Glutamatergic neuron (in vitro differentiated cells): ENCODE data around the gene PTS. TPM values are rescaled to one million over a fixed set of nuclear protein-coding genes. Genes with fewer than 3 reads are reported as not detected.

Experiments used
- DNase-seq: peaks from one replicate; pipeline ENCODE4 v3.0.0; 2022
- H3K27ac Mint-ChIP-seq: one replicate; pipeline ENCODE4 v1.8.0; 2020; ENCODE audit warnings: mild to moderate bottlenecking, mixed read lengths, inconsistent platforms; ENCODE audit not compliant: unreplicated experiment
- H3K27me3 Mint-ChIP-seq: one replicate; pipeline ENCODE4 v1.8.0; 2020; ENCODE audit warnings: mild to moderate bottlenecking, moderate library complexity, mixed read lengths, inconsistent platforms; ENCODE audit not compliant: unreplicated experiment
- H3K36me3 Mint-ChIP-seq: one replicate; pipeline ENCODE4 v1.8.0; 2020; ENCODE audit warnings: mild to moderate bottlenecking, mixed read lengths, inconsistent platforms; ENCODE audit not compliant: unreplicated experiment
- H3K4me1 Mint-ChIP-seq: one replicate; pipeline ENCODE4 v1.8.0; 2020; ENCODE audit warnings: mild to moderate bottlenecking, low read depth, mixed read lengths, inconsistent platforms; ENCODE audit not compliant: unreplicated experiment
- H3K4me3 Mint-ChIP-seq: one replicate; pipeline ENCODE4 v1.8.0; 2020; ENCODE audit warnings: mild to moderate bottlenecking, mixed read lengths, inconsistent platforms; ENCODE audit not compliant: unreplicated experiment
- H3K9me3 Mint-ChIP-seq: one replicate; pipeline ENCODE4 v1.8.0; 2020; ENCODE audit warnings: mild to moderate bottlenecking, moderate library complexity, mixed read lengths, inconsistent platforms; ENCODE audit not compliant: unreplicated experiment
- CTCF ChIP-seq: fragments of 200-600 bp; sonication (generic); IDR thresholded peaks from one replicate; pipeline ENCODE4 v1.5.0; 2021; ENCODE audit not compliant: partially characterized antibody, unreplicated experiment
- long read RNA-seq: library from polyadenylated mRNA; unstranded; transcript quantifications from one replicate; pipeline ENCODE4 v2.0.0, GENCODE V29; 2020; ENCODE audit not compliant: unreplicated experiment
- total RNA-seq: library from RNA; stranded (reverse); fragmentation: NEBNext Ultra II Directional; extraction: Animal tissue kit (Norgen Biotek cat#: 25700); gene quantifications from one replicate; pipeline ENCODE4 v1.2.1, GENCODE V29; 2021; ENCODE audit not compliant: unreplicated experiment

Gene PTS
- 47.7 TPM for total RNA-seq
- long read RNA-seq, transcript PTS-201 (6 exons, 935 nt): major isoform, 23 of 27 reads
- long read RNA-seq, partial matches to known transcripts: 0 of 27 reads
- long read RNA-seq, other reads (novel, unspliced or antisense): 3 of 27 reads

- Mint-ChIP-seq H3K36me3 (no peaks in the 10 kb centered on the region), H3K27ac (peak within 1 kb of the TSS; percentile 93), H3K4me1 (peaks cover 8% of the 10 kb centered on the region), H3K4me3 (peak within 1 kb of the TSS; percentile 89), H3K9me3 (peaks cover 2% of the 10 kb centered on the region), H3K27me3 (peaks cover 4% of the 10 kb centered on the region)
- TF ChIP-seq CTCF: no peak
- peak; percentile 87 for DNase-seq
Observed at GRCh38 chr11:112226062-112226830, at the start of gene PTS. PTS (plus strand) TSS chr11:112226428; CDS start chr11:112226444, 16 bp downstream.

- Mint-ChIP-seq H3K27me3 (no peaks in the 10 kb centered on the region), H3K4me3 (no peak overlapping the region), H3K9me3 (peaks cover 3% of the 10 kb centered on the region), H3K27ac (no peak overlapping the region), H3K4me1 (no peaks in the 10 kb centered on the region), H3K36me3 (no peaks in the 10 kb centered on the region)
- DNase-seq: no peak
- TF ChIP-seq CTCF: no peak
Observed at GRCh38 chr11:112177589-112177988, 48.6 kb upstream of the PTS start.

- Mint-ChIP-seq H3K9me3 (peaks cover 3% of the 10 kb centered on the region), H3K4me3 (no peak overlapping the region), H3K4me1 (no peaks in the 10 kb centered on the region), H3K27me3 (no peaks in the 10 kb centered on the region), H3K27ac (no peak overlapping the region), H3K36me3 (no peaks in the 10 kb centered on the region)
- no peak for DNase-seq
- no peak for TF ChIP-seq CTCF
Observed at GRCh38 chr11:112178428-112178827, 47.8 kb upstream of the PTS start.

- no peaks in the 10 kb centered on the region for H3K36me3 Mint-ChIP-seq
- TF ChIP-seq CTCF: no peak
- no peak overlapping the region for H3K4me3 Mint-ChIP-seq
- peaks cover 3% of the 10 kb centered on the region for H3K9me3 Mint-ChIP-seq
- no peaks in the 10 kb centered on the region for H3K27me3 Mint-ChIP-seq
- H3K4me1 Mint-ChIP-seq: no peaks in the 10 kb centered on the region
- no peak overlapping the region for H3K27ac Mint-ChIP-seq
- no peak for DNase-seq
Observed at GRCh38 chr11:112178936-112179335, 47.3 kb upstream of the PTS start.

DNA sequence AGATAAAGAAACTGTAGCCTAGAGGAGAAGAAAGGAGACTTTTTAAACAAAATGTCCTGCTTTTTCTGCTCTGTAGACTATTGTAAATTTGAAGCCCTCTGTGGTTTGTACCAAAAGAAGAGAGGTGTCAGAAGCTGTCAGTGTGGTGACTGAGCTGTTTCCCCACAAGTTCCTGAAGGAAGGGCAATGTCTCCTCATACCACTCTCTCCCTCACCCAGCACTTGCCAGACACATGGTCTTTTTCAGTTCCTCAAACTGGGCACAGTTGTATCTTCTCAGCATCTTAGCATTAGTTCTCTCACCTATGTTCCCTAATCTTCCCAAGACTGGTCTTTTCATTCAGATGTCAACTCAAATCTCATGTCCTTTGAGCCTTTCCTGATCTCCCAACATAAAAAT, 46.6 kb upstream of the PTS start:
- no peak overlapping the region for H3K27ac Mint-ChIP-seq
- DNase-seq: no peak

More for the DNA sequence above, 46.6 kb upstream of the PTS start:
- Mint-ChIP-seq H3K4me3 (no peak overlapping the region), H3K36me3 (no peaks in the 10 kb centered on the region), H3K9me3 (peaks cover 3% of the 10 kb centered on the region), H3K27me3 (no peaks in the 10 kb centered on the region), H3K4me1 (no peaks in the 10 kb centered on the region)
- TF ChIP-seq CTCF: no peak
